GM19043 (cell line): ENCODE results near the gene VWA2.

ENCODE experiments used
- ATAC-seq: cut with Tn5 transposase; IDR thresholded peaks from one replicate; pipeline ENCODE4 v1.9.1; 2021; ENCODE audit warnings: low read depth; ENCODE audit not compliant: unreplicated experiment

VWA2 gene

DNA sequence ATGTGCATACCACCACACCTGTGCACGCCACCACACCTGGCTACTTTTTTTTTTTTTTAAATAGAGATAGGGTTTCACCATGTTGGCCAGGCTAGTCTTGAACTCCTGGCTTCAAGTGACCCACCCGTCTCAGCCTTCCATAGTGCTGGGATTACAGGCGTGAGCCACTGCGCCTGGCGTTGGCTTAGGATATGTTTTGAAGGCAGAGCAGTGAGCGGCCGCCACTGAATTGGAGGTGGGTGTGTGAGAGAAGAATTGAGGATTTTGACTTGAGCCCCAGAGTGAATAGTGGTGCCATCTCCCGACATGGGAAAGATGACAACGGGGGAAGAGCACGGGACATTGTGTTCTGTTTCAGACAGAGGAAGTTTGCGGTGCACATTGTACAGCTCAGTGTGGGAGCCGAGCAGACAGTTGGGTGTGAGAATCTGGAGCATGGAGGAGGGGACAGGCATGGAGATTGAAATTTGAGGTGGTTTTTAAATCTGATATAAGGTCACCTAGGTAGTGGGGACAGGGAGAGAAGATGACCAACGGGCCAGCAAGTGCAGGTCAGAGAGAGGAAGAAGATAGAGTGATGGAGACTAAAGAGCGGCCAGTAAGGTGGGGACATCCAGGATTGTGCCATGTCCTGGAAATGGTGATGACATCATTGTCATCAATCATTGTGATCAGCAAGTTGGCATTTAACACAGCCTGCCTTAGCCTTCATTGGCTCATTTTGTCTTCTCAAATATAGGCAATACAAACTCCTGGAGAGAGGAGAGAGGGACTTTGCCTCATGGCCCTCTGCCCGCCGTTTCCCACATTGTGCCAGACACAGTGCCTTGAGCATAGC is 35.8 kb downstream of the VWA2 start:
- ATAC-seq = no peak

DNA sequence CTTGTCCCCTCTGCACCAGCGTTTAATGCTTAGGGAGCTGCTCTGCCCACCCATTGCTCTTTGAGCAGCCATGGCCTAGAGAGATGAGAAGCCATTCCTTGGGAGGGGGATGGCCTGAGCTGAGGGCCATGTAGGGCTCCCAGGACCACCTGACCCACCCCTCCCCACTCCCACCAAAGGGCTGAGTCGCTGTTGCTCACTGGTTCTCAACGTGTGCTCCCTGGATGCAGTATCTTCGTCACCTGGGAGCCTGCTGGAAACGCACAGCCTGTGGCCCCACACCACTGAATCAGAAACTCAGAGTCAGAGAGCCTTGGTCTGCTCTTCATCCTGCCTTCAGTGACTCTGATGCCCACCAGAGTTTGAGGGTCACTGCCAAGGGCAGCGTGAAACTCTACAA is 37.0 kb downstream of the VWA2 start:
- no peak for ATAC-seq

DNA sequence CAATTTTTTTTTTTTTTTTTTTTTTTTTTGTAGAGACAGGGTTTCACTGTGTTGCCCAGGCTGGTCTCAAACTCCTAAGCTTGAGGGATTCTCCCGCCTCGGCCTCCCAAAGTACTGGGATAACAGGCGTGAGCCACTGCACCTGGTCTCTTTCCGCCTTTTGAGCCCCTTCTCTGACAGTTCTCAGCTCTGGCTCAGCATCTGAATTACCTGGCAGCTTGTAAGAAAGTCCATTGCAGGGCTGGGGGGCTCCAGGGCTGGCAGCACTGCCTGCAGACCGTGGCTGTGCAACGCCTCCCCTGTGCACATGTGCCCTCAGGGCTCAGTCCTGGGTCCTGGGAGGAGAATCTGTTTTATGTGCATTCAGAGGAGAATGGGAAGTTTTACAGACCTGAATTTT is 37.6 kb downstream of the VWA2 start:
- no peak for ATAC-seq

DNA sequence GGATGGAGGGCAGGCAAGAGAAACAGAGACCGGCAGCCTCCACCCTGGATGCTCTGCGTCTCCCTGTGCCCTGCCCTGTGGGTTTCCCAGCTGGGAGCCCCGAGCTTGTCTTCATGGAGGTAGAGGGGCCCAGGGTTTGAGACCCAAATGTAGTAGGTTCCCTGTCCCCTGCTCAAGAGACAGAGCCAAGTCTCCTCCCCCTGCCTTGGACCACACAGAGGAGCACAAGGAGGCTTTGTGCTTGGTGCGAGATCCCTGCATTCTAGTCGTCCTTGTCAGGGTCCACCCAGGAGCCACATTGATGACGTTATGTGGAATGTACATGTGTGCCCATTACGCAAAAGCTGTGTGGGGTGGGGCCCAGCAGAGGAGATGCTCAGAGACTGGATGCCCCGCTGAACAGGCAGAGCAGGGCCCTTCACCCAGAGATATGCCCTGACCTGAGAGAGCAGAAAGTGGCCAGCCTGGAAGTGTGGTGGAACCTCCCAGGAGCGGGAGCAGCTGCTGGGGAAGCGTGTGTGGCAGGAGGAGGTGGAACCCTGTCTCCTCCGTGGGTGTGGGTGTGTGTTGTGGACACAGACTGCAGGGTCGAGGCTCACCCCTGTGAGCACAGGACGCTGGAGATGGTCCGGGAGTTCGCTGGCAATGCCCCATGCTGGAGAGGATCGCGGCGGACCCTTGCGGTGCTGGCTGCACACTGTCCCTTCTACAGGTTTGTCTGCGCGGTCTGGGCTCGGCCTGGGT is 39.3 kb downstream of the VWA2 start:
- no peak for ATAC-seq

DNA sequence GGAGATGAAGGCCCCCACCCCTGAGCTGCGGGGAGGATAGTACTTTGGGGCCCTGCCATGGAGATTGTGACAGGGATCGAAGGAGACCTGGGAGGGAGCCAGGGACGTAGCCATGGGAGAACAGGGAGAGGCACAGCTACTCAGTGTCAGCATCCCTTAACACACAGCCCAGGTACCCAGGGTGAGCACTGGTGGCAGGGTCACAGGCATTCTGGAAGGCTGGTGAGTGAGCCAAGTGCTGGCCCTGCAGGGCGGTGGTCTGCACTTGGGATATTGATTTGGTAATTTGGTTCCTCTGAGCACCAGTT is 39.8 kb downstream of the VWA2 start:
- no peak for ATAC-seq

DNA sequence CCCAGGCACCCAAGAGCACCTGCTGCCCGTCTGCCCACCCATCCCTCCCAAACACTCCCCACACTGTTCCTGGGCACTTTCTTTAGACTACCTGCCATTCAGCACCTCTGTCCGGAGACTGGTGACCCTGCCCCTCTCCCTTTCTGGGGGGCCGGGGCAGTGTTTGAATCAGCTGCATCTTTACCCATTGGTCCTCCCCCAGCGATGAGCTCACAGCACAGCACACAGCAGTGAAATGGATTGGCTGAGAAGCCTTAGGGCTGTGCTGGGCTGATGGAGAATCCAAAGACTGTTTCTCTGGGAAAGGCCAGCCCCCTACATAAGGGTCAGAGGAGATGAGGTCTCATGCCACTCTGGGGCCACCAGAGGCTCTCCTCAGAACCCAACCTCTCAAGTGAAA is 40.2 kb downstream of the VWA2 start:
- no peak for ATAC-seq

DNA sequence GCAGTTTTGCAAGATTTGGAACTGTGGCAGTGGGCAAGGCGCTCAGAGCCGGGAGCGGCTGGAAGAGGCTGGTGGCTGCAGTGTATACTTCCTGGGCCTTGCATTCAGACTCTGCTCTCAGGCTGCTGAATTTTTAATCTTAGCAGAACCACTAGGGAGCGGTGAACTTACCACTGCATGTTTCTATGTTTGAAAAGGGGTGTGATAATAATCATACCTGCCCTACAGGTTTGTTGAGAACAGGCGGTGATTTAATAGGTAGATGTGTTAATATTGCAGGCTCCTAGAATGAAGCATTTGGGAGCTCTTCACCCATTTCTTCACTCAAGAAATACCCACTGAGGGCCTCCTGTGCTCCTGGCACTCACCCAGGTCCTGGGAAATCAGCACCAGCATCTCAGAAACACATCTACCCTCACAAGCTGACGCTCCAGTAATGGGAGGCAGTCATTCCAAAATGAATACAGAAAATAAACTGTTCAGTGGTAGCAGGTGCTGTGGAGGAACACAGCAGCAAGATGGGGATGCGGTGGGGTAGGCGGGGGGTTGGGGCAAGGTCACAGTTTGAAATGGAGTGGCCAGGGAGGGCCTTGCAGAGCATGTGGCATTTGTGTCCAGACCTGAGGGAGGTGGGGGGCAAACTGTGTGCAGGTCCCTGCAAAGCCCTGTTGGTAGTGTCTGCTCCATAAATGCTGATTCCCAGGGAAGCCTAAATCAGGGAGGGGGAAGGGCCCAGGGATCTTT is 41.0 kb downstream of the VWA2 start:
- ATAC-seq = no peak

DNA sequence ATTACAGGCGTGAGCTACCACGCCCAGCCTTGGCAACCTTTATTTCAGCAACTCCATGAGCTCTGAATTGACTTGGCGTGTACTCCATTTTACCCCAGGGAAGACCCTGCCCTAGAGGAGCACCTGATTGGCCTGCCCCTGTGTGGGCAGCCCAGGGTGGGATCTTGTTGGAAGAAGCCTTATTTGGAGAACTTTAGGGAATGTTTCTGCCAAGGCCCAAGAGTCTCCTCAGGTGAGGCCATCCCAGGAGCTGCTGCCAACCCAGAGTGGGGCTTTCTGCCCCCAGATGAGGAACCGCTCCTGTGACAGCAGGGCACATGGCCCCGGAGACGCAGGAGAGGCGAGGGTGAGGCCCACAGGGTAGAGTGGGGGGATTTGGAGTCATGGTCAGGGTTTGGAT is 42.0 kb downstream of the VWA2 start:
- ATAC-seq = no peak

DNA sequence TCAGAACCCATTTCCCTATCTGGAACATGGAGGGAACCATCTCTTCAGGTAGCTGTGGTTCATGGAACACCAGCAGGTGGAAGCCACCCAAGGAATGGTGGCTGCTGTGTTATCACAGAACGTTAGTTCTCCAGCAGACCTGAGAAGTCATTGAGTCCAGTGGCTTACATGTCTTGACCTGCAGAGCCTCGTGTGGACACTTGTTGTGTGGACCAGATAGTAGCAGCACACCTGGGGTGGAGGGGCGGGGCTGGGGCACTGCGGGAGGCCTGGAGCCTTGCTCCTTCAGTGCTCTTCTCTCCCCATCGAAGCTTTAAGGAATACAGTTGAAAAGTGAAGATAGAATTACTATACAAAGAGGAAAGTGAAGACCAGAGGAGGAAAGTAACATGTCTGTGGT is 42.4 kb downstream of the VWA2 start:
- ATAC-seq = no peak

DNA sequence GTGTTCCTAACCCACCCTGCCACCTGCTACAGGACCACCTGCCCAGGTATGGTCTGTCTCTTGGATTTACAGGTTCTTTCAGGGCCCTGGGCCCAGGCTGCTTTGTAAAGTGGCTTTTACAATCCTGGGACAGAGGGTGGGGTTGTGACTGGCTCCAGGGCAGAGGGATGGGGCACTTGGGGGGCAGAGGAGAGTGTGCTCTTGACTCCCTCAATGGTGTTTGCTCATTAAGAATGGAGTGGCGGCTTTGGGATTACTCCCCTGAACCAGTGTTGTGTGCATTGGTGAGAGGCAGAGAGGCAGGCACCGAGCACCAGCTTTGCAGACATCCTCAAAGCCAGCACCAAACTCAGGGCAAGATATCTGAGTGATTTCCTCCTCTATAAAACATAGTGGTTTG is 43.5 kb downstream of the VWA2 start:
- ATAC-seq = no peak

DNA sequence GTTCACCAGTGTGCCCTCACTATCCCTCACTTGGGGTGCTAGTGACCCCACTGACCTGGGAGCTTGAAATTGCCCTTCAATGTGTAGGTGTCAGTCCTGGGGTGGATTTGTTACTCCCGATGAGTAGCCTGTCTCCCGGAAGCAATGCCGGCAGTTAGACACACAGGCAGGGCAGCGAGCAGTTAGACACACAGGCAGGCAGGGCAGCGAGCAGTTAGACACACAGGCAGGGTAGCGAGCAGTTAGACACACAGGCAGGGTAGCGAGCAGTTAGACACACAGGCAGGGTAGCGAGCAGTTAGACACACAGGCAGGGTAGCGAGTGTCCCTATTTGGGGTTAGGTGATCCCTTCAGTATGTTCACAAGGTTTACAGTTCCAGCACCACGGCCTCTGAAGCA is 44.0 kb downstream of the VWA2 start:
- no peak for ATAC-seq

DNA sequence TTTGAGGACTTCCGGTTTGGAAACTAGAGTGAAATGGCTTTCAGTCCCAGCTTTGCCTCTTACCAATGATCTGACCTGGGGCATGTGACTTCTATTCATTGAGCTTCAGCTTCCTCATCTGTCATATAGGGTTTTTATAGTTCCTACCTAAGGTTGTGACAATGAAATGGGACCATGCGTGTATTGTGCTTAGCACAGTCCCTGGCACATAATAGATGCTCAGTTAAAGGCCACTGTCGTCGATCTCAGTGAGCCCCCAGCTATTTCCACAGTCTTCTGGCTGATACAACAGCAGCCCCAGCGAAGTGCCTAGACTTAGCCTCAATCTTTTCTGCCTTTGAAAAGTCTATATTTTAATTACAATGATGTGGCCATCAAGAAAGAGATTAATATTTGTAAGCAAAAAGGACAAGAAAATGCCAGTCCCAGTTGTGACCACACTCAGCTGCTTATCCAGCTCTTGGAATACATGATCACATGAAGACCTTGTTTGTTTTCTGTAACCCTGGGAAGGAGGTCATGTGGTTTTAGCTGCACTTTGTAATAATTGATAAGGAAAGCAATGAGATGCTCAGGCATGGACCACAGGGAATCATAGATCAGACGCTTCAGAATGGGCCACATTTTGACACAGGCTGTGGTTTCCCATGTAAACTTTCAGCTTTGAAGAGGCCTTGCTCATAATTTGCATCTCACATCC is 44.6 kb downstream of the VWA2 start:
- no peak for ATAC-seq

DNA sequence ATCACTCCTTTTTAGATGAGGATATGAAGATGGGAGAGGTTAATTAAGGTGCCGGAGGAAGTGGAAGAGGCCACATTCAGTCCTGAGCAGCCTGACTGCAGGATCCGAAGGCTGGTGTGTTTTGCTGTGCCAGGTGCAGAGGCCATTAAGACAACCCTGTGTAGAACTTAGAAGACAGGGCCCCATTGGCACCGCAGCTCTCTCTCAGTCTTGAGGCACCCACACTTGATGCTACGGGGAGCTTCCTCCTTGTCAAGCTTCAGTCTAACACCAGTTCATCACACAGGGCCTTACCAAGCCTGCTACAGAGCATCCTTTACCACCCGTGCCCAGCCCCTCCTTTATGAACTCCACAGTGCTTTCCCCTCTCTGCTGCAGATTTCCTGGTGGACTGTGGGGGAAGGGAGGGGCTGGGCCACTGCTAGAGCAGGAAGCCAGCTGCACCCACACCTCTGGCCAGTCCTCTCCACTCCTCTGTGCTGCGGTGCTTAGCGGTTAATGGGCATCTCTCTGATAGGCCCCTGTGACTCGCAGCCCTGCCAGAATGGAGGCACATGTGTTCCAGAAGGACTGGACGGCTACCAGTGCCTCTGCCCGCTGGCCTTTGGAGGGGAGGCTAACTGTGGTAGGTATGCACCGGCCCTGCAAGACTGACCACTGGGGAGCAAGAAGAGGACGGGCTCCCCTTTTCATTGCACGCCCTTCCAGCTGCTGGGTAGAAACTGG is 45.5 kb downstream of the VWA2 start:
- ATAC-seq = no peak

DNA sequence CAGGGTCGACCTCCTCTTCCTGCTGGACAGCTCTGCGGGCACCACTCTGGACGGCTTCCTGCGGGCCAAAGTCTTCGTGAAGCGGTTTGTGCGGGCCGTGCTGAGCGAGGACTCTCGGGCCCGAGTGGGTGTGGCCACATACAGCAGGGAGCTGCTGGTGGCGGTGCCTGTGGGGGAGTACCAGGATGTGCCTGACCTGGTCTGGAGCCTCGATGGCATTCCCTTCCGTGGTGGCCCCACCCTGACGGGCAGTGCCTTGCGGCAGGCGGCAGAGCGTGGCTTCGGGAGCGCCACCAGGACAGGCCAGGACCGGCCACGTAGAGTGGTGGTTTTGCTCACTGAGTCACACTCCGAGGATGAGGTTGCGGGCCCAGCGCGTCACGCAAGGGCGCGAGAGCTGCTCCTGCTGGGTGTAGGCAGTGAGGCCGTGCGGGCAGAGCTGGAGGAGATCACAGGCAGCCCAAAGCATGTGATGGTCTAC is 46.9 kb downstream of the VWA2 start:
- no peak for ATAC-seq

DNA sequence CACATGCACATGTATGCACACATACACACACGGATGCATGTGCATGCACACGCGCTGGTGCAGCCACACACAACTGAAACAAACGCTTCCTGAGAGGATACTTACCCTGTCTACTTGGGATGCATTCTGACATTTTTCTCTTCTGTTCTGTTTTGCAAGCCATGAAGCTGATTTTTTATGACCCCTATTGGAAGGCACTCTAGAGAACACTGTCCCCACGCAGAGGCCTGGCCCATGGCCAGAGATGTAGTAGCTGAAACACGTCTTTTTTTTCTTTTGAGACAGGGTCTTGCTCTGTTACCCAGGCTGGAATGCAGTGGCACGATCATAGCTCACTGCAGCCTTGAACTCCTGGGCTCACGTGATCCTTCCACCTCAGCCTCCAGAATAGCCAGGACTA is 47.9 kb downstream of the VWA2 start:
- ATAC-seq = no peak

DNA sequence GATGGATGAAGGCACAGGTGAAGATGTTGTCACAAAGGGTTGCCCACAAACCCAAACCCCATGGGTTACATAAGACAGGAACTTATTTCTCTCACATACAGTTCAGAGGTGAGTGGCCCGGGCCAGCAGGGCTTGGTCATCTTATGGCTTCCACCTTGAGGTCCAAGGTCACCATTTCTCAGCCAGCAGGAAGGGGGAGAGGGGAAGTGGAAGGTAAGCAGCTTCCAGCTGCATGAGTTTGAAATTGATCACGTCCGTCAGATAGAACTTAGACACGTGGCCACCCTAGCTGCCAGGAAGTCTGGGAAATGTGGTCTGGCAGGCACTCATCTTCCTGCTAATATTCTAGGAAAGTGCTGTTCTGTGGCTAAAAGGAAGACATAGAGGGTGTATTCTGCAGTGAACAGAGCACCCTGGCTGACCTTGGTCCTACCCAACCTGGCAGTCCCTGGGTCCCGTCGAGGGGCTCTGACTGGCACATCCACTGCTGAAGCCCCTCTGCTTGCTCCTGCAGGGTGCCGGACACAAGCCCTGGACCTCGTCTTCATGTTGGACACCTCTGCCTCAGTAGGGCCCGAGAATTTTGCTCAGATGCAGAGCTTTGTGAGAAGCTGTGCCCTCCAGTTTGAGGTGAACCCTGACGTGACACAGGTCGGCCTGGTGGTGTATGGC is 49.5 kb downstream of the VWA2 start:
- no peak for ATAC-seq

DNA sequence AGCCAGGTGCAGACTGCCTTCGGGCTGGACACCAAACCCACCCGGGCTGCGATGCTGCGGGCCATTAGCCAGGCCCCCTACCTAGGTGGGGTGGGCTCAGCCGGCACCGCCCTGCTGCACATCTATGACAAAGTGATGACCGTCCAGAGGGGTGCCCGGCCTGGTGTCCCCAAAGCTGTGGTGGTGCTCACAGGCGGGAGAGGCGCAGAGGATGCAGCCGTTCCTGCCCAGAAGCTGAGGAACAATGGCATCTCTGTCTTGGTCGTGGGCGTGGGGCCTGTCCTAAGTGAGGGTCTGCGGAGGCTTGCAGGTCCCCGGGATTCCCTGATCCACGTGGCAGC is 50.0 kb downstream of the VWA2 start:
- ATAC-seq = no peak

DNA sequence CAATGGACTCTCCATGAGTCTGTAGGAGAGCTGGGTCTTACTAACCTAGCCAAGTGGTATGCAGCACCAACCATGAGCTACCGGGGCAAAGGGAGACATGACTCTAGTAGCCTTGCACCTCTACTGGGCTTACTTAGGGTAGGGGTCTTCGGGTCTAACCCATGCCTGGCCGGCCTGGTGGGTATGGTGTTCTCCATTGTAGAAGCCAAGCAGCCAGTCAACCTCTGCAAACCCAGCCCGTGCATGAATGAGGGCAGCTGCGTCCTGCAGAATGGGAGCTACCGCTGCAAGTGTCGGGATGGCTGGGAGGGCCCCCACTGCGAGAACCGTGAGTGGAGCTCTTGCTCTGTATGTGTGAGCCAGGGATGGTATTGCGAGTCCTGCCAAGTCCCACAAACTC is 51.0 kb downstream of the VWA2 start:
- no peak for ATAC-seq

DNA sequence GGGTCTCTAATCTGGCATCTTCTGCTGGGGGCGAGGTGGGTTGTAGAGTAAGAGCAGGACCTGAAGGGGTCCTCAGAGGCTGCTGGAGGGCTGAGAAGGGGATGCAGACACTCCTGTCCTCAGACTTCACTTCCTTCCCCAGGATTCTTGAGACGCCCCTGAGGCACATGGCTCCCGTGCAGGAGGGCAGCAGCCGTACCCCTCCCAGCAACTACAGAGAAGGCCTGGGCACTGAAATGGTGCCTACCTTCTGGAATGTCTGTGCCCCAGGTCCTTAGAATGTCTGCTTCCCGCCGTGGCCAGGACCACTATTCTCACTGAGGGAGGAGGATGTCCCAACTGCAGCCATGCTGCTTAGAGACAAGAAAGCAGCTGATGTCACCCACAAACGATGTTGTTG is 52.0 kb downstream of the VWA2 start:
- ATAC-seq = no peak

DNA sequence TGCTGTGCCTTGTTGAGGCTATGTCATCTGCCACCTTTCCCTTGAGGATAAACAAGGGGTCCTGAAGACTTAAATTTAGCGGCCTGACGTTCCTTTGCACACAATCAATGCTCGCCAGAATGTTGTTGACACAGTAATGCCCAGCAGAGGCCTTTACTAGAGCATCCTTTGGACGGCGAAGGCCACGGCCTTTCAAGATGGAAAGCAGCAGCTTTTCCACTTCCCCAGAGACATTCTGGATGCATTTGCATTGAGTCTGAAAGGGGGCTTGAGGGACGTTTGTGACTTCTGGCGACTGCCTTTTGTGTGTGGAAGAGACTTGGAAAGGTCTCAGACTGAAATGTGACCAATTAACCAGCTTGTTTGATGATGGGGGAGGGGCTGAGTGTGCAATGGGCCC is 52.5 kb downstream of the VWA2 start:
- no peak for ATAC-seq
